DMS 273 (cell line): ENCODE measurements around the gene NMNAT1.
"Not testable (repeated sequence)": the region's sequence is repeated elsewhere in the genome, so short reads cannot be mapped to it uniquely, and the experiment has no call there.

Source experiments
- DNase-seq: peaks from one replicate; lab custom pipeline; 2025; ENCODE audit not compliant: unreplicated experiment; lab: John Stamatoyannopoulos, UW

The NMNAT1 gene

DNA sequence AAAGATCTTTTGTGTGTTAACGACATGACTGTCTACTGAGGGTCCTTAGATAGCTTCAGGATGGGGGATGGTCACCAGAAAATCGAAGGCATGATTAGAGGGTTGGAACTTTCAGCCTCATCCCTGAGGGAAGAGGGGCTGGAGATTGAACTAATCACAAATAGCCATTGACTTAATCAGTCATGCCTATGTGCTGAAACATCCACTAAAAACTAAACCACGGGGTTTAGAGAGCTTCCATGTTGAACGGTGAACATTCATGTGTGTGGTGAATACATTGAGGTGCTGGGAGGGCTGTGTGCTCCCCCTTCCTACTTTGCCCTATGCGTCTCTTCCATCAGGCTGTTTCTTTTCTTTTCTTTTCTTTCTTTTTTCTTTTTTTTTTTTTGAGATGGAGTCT lies 70.7 kb downstream of the NMNAT1 start:
- no peak for DNase-seq

DNA sequence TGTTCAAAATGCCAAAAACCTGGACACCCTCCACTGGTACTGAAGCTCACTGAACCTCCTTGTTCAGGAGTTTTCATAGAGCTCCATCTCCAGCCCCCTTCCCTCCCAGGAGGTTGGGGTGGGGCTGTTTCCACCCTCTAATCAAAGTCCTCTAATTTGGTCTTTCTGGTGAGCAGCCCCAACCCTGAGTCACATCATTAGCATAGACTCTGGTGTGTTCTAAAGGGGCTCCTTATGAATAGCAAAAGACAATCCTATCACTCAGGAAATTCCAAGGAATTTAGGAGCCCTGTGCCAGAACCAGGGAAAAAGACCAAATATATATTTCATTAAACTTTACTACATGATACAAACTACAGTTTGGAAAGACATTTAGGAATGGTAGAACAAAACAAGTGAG lies 76.3 kb downstream of the NMNAT1 start:
- no peak for DNase-seq

DNA sequence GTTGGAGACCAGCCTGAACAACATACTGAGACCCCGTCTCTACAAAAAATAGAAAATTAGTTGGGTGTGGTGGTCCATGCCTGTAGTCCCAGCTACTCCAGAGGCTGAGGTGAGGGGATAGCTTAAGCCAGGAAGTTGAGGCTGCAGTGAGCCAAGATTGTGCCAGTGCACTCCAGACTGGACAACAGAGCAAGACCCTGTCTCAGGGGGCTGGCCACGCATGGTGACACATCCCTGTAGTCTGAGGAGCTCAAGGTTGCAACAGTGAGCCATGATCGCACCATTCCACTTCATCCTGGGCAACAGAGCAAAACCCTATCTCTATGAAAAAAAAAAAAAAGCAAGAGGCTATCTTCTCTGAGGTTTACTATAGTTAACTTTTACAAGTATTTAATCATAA lies 76.8 kb downstream of the NMNAT1 start:
- DNase-seq: no peak

DNA sequence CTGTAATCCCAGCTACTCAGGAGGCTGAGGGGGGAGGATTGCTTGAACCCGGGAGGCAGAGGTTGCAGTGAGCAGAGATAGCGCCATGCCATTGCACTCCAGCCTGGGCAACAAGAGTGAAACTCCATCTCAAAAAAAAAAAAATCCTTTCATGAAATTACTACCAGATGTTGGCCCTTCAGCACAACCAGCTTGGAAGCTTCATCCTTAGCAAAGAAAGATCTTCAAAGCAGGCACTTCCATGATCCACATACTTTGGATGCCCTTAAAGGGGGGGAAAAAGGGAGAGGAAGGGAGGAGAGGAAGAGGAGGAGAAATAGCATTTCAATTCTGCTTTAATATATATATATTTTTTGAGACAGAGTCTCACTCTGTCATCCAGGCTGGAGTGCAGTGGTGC lies 77.4 kb downstream of the NMNAT1 start:
- not testable (repeated sequence) for DNase-seq

DNA sequence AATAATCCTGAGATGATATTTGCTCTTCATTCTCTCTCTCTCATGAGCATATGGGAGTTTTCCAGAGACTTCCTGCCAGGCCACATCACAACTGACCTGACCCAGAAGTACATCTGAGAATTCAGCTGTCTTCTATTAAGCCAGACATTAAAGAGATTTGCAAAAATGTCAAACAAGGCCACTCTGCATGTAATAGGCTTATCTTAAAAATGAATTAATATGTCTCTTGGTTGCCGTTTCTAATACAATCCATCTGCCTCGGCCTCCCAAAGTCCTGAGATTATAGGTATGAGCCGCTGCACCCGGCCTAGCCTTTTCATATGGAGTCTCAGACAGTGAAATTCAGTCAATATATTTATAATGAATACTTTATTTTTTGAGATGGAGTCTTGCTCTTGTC lies 78.7 kb downstream of the NMNAT1 start:
- DNase-seq: not testable (repeated sequence)

DNA sequence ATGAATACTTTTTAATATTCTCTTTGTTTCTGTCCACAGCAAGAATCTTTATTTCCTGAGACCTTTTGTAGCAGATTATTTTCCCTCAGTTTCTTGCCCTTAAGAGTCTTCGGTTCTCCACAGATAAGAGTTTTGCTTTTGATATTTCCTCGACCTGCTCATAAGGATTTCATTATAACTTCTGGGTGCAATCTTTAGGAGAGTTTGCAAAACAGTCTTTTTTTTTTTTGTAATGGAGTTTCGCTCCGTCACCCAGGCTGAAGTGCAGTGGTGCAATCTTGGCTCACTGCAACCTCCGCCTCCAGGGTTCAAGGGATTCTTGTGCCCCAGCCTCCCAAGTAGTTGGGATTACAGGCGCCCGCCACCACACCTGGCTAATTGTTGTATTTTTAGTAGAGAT lies 79.4 kb downstream of the NMNAT1 start:
- no peak for DNase-seq

DNA sequence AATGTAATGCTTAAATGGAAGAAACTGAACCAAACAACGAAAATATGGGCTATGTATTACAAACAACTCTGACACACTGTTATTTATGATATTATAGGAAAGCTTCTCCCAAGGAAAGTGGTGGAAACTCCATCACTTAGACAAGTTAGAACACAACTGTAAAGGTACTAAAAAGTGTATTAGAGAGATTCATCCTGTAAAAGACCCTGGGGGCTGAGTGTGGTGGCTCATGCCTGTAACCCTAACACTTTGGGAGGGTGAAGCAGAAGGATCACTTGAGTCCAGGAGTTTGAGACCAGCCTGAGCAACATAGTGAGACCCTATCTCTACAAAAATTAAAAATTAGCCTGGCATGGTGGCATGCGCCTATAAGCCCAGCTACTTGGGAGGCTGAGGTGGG lies 82.1 kb downstream of the NMNAT1 start:
- DNase-seq: no peak

DNA sequence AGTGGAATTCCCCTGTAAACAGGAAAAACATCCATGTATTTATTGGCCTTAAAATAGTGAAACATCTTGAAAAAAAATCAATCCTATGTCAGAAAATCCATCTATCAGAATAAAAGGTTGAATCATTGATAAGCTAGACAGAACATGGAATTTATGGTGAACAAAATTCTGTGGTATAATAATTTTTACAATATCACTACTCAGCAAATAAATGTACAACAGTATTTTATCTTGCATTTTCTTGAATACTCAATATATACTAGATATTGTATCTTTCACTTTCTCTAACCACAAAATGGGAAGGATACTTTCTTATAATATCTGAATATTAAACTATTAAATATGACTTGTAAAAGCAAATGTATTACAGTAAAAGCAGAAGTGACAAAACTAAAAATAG lies 83.8 kb downstream of the NMNAT1 start:
- DNase-seq: no peak

DNA sequence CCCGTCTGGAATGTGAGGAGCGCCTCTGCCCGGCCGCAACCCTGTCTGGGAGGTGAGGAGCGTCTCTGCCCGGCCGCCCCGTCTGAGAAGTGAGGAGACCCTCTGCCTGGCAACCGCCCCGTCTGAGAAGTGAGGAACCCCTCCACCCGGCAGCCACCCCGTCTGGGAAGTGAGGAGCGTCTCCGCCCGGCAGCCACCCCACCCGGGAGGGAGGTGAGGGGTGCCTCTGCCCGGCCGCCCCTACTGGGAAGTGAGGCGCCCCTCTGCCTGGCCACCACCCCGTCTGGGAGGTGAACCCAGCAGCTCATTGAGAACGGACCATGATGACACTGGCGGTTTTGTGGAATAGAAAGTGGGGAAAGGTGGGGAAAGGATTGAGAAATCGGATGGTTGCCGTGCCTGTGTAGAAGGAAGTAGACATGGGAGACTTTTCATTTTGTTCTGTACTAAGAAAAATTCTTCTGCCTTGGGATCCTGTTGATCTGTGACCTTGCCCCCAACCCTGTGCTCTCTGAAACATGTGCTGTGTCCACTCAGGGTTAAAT lies 85.8 kb downstream of the NMNAT1 start:
- not testable (repeated sequence) for DNase-seq

DNA sequence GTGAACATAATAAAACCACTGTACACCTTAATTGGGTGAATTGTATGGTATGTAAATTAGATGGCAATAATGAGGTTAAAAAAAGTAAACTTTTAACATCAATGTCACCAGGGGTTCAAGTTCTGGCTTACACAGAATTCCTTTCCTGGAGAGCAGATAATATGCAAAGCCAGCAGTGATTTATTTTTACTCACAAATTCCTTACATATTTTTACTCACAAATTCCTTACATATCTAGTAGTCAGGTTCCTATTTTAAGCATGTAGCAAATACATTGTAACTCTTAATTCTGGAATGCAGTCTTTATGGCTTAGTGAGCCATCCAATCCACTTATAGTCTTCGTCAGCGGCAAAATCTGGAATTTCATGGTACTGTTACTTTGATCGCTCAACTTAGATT lies 88.2 kb downstream of the NMNAT1 start:
- DNase-seq: no peak

DNA sequence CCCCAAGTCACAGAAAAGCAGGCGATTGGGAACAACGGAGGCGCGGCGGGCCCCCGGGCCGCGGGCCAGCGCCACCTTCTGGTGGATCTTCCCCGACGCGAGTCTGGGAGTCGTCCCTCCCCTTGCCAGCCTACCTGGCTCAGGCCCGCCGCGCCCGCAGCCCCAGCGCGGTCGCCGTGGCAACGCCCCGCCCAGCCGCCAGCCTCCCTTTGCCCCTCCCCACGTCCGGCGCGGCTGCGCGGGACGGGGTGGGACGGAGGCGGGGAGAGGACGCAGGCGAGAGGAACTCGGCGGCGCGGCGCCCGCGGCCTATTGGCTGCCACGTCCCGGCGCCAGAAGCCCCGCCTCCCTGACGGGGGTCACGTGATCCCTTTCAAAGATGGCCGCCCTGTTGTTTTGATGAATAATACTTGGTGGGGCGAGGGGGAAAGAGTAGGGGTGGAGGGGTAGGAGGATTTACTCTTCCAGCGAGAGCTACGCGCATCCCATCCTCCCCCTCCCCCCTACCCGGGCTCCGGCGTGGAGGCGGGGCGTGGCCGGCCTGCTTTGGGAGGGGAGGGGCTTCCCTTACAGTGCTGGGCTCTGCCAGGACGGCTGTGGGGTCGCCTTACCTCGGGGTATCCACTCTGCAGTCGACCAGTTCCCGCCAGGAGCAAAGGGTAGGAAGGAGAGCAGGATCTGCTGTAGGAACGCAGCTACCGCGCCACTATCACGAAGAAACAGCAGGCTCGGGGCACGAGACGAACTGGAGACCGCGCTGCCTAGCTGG lies 89.5 kb downstream of the NMNAT1 start, which contains the start of gene UBE4B:
Gene UBE4B (plus strand): TSS at position 369 of the 769 bp plus-strand sequence. CDS start 713 bp downstream, outside the sequence.
- peak; percentile 99 for DNase-seq

DNA sequence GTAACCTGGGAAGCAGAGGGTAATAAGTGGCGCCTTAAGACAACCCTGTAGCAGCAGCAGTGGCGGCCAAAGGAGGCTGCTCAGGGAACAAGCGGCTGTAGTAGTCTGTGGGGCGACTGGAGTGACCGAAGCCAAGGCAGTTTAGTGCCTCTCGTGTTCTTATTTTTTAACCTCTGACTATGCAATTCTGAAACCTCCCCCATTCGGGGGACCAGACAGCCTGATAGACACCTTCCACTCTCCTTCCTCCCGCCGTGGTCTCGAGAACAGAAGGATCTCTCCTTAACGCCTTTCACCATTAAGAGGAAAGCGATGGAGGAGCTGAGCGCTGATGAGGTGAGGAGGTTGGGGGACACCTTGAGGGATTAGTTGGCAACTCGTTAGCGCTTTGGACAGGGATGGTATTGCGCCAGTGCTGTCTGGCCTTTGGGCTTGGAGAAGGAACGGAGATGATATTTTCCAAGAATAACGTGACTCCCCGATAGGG lies 90.1 kb downstream of the NMNAT1 start:
- DNase-seq: peak; percentile 77
